NCI-H748 treated with DMSO at 0.1 percent for 48 hours (cell line): ENCODE measurements around the gene FARS2.
A peak's percentile ranks its signal among the peaks of the same experiment; 100 is the strongest.

Experiments
- DNase-seq: peaks from one replicate; lab custom pipeline; 2025; lab: John Stamatoyannopoulos, UW

FARS2 gene

GRCh38 chr6:5507131-5507681 lies 245.9 kb downstream of the FARS2 start:
- no peak for DNase-seq

DNA sequence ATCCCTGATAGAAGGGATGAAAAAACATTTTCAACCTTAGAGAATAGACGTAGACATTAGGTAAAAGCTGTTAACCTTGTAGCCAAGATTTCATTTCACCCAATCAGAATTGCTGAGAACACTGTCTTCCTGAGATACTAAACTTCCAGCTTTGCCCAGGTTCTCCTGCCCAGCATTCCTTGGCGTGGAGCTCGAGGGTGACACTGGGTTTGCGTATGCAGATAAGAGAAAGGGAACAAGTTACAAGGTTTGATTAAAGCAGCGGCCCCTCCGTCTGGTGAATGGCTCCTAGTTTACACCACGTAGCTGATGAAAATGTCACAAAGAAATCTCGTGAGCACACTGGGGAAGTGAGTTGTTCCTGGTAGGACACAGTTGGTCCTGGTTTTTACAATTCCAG lies 247.8 kb downstream of the FARS2 start:
- no peak for DNase-seq

DNA sequence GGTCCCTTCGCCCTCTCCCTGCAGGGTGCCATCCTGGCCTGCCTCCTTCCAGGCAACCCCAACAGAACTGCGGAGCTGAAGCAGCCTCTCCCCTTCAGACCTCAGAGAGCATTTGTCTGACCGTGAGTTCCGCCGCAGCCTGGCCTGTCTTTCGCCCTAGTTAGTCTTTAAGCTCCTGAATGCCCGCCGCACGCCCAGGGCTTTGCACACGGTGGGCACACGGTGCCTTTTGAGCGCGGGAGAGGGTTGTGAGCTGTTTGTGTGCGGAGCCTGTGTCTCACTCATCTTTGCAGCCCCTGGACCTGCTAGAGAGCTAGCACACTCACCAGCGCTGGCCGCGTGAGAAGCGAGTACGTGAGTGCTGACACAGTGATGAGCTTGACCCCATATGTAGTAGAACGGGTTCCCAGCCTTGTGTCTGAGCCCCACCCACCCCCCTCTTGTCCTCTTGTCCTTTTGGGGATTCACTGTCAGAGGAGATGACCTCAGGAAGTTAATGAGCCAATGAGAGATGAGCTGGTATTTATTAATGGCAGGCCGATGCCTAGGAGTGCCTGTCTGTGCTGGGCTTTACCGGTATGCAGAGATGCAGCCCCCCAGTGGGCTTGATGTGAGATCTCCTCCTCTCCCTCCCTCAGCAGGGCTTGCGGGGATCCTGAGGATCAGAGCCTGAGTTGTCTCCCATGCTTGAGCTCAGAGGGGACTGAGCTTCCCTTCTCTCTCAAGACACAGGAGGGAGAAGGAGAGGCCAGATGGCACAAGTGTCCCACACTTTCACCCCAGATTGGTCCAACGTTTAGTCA lies 249.2 kb downstream of the FARS2 start:
- DNase-seq: no peak

DNA sequence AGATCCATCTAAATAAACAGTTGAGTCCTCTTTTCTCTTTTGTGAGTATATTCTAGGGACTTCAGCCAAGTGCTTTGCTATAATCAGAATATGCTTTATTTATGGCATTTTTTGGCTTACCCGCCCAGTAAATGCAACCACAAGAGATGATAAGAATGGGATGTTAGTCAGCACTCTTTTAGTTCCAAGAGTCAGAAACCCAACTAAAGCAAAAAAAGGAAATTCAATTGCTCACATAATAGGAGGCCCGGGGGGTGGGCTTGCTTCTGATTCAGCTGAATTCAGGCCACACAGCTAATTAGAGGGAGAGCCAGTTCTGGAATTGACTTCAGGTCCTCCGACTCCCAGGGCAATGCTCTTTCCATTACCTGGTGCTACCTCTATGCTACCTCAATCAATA lies 250.6 kb downstream of the FARS2 start:
- DNase-seq: no peak

- no peak for DNase-seq
Measured at GRCh38 chr6:5512422-5512821, 251.1 kb downstream of the FARS2 start.

DNA sequence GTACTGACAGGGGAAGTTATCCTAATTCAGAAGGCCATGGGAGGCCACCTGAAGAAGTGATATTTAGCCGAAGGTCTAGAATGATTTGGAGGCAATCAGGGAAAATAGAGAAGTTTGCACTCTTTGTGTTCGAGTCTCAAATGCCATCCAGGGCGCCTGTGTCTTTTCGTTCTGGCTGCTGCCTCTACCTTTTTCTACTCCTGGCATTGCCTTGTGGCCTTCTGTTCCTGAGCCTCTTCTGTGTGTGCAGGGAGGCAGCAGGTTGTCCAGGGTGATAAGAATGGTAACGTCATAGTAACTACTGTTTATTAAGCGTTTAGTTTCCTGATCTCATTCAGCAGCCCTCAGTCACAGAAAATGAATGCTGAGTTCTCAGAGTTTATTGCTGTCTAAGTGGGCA lies 252.1 kb downstream of the FARS2 start:
- peak; percentile 11 for DNase-seq

- no peak for DNase-seq
Measured at GRCh38 chr6:5514353-5514752, 253.0 kb downstream of the FARS2 start.

GRCh38 chr6:5515200-5515599 lies 253.9 kb downstream of the FARS2 start:
- no peak for DNase-seq

GRCh38 chr6:5516036-5516435 lies 254.7 kb downstream of the FARS2 start:
- no peak for DNase-seq

DNA sequence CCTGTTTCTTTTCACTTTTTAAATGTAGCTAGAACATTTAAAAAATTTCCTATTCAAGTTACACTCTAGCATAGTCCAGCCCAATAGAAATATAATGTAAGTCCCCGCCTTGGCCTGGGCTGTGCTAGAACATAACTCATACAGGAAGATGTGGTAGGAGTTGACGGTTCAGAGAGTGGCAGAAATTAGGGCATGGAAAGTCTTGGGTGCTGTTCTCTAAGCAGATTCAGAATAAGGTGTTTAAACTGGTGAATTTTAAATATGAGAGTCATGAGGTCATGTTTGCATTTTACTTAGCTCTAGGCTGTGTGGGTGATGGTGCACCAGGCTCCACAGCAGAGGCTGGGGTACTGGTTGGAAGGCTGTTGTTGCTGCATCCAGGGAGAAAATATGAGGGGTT lies 256.5 kb downstream of the FARS2 start:
- DNase-seq: no peak

DNA sequence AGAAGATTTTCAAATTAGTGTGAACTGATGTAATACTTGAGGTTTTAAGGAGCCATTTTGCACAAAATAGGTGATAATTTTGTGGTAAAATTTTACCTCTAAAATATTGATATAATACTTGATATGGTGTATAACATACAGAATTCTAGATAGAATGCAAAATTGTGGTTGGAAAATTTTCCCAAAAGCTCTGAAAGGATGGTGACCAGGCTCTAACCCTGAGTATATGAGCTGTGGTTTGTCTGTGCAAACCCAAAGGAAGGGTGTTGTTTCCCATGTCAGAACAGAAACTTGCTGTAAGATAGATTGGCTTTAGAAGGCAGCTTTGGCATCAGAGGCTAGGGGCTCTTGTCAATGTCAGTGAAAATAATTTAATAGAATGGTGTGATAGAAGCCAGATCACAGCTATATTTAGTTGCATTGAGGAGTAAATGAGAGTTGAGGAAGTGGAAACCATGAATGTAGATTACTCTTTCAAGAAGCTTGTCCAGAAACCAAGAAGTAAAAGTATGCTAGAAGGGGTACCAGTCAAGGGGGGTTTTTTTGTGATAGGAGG lies 257.7 kb downstream of the FARS2 start:
- DNase-seq: no peak

GRCh38 chr6:5520796-5521195 lies 259.5 kb downstream of the FARS2 start:
- DNase-seq: no peak

DNA sequence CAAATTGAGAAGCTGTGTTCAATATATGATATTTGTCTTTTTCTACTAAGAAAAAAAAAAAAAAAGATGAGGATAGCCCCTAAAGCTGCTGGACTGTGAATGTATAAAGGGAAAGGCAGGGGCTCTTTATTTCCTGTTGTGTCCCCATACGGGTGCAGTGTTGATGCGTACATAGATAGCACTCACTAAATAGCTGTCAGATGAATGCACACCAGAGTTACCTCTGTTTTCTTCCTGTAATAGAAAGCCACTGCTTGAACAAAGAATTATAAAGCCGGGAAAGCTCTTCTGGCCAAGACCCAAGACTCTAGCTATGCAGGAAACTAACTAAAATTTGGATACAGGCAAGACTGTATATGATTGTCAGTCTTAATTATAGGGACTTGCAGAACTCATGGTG lies 260.0 kb downstream of the FARS2 start:
- DNase-seq: no peak

DNA sequence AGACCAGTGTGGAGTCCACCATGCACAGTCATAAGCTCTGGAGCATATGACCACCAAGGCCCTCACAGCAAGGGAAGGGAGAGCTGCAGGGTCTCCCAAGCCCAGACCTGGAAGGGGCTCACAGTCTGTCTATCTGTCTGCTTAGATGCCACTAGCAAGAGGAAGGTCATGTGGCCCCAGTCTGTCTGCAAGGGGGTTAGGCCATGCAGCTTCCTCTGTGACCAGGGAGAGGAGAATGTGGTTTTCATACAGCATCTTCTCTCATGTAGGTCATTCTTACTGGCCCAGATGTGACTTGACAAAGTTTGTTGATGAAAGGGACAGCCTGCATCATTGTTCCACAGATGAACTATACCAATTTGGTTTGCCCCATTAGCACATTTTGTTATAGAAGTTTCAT lies 260.8 kb downstream of the FARS2 start:
- DNase-seq: no peak

GRCh38 chr6:5524110-5524509 lies 262.8 kb downstream of the FARS2 start:
- no peak for DNase-seq

DNA sequence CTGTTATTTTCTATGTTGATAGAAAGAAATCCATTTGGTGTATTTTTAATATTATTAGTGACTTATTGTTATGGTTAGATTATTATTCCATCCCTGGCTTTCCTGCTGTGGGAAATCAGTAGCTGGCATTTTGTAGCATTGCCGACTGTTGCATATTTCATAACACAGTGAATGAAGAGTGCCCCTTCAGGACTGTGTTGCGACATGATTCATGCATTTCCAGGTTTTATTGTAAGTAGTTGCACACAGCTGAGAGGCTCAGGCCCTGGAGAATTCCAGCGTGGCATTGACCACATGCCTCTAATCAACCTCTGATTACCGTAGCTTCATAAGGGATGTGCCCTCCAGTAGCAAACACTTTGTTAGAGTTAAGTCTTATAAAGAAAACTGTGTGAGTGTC lies 263.9 kb downstream of the FARS2 start:
- DNase-seq: no peak

- DNase-seq: no peak
Measured at GRCh38 chr6:5529015-5529414, 267.7 kb downstream of the FARS2 start.

DNA sequence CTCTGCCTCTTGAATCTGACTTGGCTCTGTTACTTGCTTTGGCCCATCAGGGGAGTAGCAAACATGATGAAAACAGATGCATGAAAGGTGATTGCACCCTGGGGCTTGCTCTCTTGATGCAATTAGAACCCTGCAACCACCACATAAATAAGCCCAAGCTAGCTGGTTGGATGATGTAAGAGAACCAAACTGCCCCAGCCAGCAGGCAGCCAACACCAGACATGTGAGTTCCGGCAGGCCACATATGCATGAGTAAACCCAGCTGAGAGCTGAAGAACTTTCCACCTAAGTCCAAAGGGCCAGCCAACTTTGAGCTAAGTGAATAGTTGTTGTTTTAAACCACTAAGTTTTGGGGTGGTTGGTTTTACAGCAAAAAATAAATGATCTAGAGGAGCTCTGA lies 268.4 kb downstream of the FARS2 start:
- DNase-seq: no peak

DNA sequence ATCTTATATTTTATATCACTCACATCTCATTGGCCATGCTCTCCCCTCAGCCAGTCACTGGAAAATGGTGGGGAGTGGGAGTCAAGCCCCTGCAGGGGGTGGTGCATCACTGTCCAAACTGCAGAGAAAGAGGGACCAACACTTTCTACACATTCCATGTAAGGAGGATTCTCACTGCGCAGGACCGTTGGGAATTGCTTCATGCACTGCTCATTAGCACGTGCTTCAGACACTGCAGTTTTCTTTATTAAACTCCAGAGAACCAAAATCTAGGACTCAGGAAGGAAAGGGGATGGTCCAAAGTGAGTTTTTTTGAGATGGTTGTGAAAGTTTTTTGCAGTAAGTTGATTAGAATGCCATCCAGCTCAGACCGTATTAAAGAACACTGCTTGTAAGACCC lies 269.8 kb downstream of the FARS2 start:
- DNase-seq: no peak

DNA sequence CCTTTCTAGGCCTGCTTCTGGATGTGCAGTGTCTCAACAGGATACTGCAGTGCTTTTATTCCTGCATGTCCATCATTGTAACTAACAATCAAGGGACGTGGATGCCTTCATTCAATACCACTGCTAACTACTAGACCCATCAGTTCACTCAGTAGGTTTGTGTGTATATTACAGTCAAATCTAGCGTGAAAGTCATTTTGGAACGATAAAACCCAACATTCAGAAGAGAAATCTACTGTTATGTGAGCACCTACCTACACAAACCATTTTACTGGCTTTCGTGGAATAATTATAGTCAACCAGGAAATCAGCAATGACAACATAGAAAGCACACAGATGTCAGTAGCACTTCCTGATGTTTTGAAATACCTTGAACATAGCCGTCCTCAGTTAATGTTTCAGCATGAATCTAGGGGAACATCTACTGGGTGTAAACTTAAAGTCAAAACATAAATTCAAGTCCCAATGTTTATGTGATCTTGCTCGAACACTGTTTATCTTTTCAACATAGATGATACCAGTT lies 270.6 kb downstream of the FARS2 start:
- DNase-seq: no peak

DNA sequence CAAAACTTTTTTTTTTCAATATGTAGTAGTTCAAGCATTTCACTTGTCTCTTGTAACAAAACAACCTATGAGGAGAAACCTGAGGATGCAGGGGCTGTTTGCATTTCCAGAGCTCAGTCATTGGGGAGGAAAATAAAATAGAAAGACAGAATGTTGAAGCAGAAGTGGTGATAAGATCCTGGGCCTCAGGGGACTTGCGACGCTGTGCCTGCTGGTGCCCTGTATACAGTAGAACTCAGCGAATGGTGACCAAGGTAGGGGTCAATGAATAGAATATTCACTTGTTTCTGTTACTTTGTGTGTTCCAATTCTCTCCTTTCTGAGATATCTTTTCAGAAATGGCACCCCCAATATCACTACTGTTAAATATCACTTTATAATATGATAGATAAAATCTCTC lies 271.6 kb downstream of the FARS2 start:
- DNase-seq: no peak

GRCh38 chr6:5534643-5535042 lies 273.3 kb downstream of the FARS2 start:
- DNase-seq: no peak

- no peak for DNase-seq
Measured at GRCh38 chr6:5536644-5537043, 275.3 kb downstream of the FARS2 start.

GRCh38 chr6:5537132-5537531 lies 275.8 kb downstream of the FARS2 start:
- no peak for DNase-seq
